GM12878 (cell line): Measurements from ENCODE around the gene GFOD2. TPM values are rescaled to one million over a fixed set of nuclear protein-coding genes. Genes with fewer than 3 reads are reported as not detected.

Experiments used
- BCL3 ChIP-seq: IDR thresholded peaks from 2 replicates; pipeline ENCODE4 v1.6.1; 2011; ENCODE audit warnings: borderline replicate concordance, low read depth, mild to moderate bottlenecking, moderate library complexity, low read length; ENCODE audit not compliant: insufficient read depth, poor library complexity, severe bottlenecking
- CBX3 ChIP-seq: fragments of 200-600 bp; sonication (generic); IDR thresholded peaks from 2 replicates; pipeline ENCODE4 v1.6.1; 2016; ENCODE audit warnings: low read depth, borderline replicate concordance
- ETV6 ChIP-seq, 2 experiments: fragments of 450-650 bp in 1 of 2; IDR thresholded peaks in 1 of 2; conservative IDR thresholded peaks in 1 of 2; 2 replicates each; pipeline ENCODE4 v1.6.1; 2014; ENCODE audit warnings: antibody characterized with exemption in 1 of 2, borderline replicate concordance in 1 of 2, low read depth in 1 of 2, mild to moderate bottlenecking in 1 of 2, moderate library complexity in 1 of 2
- KLF5 ChIP-seq: fragments of 450-650 bp; IDR thresholded peaks from 2 replicates; pipeline ENCODE4 v1.6.1; 2014; ENCODE audit warnings: mild to moderate bottlenecking; ENCODE audit not compliant: partially characterized antibody
- MEF2B ChIP-seq: fragments of 450-650 bp; IDR thresholded peaks from 2 replicates; pipeline ENCODE4 v1.6.1; 2018; ENCODE audit warnings: mild to moderate bottlenecking, moderate library complexity; ENCODE audit not compliant: partially characterized antibody, poor library complexity, severe bottlenecking
- PKNOX1 ChIP-seq: fragments of 450-650 bp; IDR thresholded peaks from 2 replicates; pipeline ENCODE4 v1.6.1; 2016; ENCODE audit warnings: mild to moderate bottlenecking
- POLR2A ChIP-seq: IDR thresholded peaks from 2 replicates; pipeline ENCODE4 v1.6.1; 2011; ENCODE audit warnings: low read depth, mild to moderate bottlenecking, low read length
- RAD21 ChIP-seq: IDR thresholded peaks from 2 replicates; pipeline ENCODE4 v1.6.1; 2011; ENCODE audit warnings: mild to moderate bottlenecking, low read depth, low read length, moderate library complexity; ENCODE audit not compliant: insufficient read depth
- TCF3 ChIP-seq: IDR thresholded peaks from 2 replicates; pipeline ENCODE4 v1.6.1; 2012; ENCODE audit warnings: low read depth, mild to moderate bottlenecking, low read length, borderline replicate concordance; ENCODE audit not compliant: insufficient read depth
- YY1 ChIP-seq: IDR thresholded peaks from 2 replicates; pipeline ENCODE4 v1.6.1; 2011; ENCODE audit warnings: low read depth, mild to moderate bottlenecking, low read length
- polyA plus RNA-seq, 11 experiments: library from polyadenylated mRNA; depleted of rRNA in 4 of 11; unstranded in 6 of 11; stranded (reverse) in 5 of 11; fragments of >200 nt; fragmentation: Nextera tagmentation in 4 of 11; fragmentation: Illumina TruSeq in 1 of 11; extraction: Ambion mirVana in 4 of 11; extraction: Trizol in 1 of 11; gene quantifications; 1 replicate in 1 of 11; 2 replicates in 10 of 11; pipeline versions ENCODE4 v1.2.1 to v1.2.3, GENCODE V29; 2011 to 2016; ENCODE audit warnings: inconsistent platforms in 2 of 11, missing spikeins in 2 of 11, low read depth in 1 of 11
- total RNA-seq, 4 experiments: library from RNA; depleted of rRNA in 3 of 4; stranded (reverse); fragments of >200 nt in 3 of 4; fragmentation: Illumina TruSeq in 1 of 4; extraction: Trizol in 1 of 4; gene quantifications; 2 replicates each; pipeline versions ENCODE4 v1.2.1 to v1.2.3, GENCODE V29; 2013 to 2021

Gene GFOD2
- total and polyA plus RNA-seq, 10 of the 15 experiments (the other 5 are each of a cell fraction or from before 2014, with no cell fraction given): 2.0 to 15.9 (median 12.0) TPM

- no peak for TF ChIP-seq PKNOX1
- TF ChIP-seq YY1: no peak
- TF ChIP-seq TCF3: no peak
- TF ChIP-seq RAD21: no peak
- TF ChIP-seq MEF2B: no peak
- TF ChIP-seq CBX3: no peak
- TF ChIP-seq KLF5: no peak
- no peak for TF ChIP-seq BCL3
- no peak for TF ChIP-seq ETV6 (conservative IDR thresholded peaks at IDR 0.05 in 1 of 2, IDR thresholded peaks at IDR 0.05 in 1 of 2; ENCODE audit: borderline replicate concordance in 1 of 2, low read depth in 1 of 2)
- no peak for TF ChIP-seq POLR2A
Observed at GRCh38 chr16:67699265-67699664, 19.9 kb downstream of the GFOD2 start (continued).
